GM18868 (cell line): ENCODE measurements around the gene MYH11.

ENCODE experiments used
- ATAC-seq: cut with Tn5 transposase; IDR thresholded peaks from one replicate; pipeline ENCODE4 v1.9.1; 2021; ENCODE audit warnings: mild to moderate bottlenecking, moderate library complexity; ENCODE audit not compliant: unreplicated experiment

The MYH11 gene

DNA sequence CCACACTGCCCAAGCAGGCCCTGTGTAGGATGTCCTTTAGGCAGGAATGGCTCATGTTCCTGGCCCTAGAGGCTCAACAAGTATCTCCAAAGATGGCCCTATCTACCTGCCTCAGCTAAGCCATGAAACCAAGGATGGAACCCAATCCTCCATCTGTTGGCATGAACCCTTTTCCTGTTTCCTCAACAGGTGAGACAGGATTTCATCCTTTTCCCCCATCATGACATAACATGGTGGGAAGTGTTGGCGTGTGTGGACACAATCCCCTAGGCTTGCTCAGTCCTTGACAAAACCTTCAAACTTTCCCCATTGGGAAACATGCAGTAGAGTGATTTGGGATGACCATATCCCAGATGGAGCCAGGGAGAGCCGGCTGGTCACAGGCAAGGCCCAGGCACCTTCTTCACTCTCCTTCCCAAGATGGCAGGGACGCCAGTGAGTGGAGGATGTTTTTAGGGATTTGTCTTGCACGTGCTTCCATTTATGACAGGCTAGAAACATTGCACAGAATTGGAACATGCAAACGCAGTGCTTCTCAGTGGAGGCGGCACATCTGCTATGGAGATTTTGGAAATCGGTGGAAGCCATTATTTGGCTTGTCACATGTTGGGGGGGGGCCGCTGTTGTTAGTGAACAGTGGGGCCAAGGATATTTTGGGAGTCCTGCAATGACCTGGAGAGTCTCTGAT is 77.0 kb downstream of the MYH11 start:
- no peak for ATAC-seq

DNA sequence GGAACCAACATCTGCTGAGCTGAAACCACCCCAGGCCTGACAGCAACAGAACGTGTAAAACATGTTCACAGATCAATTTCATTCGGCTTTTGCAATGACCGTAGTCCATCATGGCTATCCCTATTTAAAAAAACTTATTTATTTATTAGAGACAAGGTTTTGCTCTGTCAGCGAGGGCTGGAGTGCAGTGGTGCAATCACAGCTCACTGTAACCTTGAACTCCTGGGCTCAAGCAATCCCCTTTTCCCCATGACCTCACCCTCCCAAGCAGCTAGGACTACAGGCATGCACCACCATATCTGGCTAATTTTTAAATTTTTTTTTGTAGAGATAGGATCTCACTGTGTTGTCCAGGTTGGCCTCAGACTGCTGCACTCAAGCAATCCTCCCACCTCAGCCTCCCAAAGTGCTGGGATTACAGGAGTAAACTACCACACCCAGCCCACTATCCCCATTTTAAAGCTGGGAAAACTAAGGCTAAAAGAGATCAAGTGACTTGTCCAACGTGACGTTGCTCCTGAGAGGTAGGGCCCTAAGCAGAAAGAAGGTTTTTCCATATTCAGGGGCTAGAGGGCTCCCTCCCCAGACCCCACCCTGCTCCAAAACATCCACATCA is 77.7 kb downstream of the MYH11 start:
- no peak for ATAC-seq

DNA sequence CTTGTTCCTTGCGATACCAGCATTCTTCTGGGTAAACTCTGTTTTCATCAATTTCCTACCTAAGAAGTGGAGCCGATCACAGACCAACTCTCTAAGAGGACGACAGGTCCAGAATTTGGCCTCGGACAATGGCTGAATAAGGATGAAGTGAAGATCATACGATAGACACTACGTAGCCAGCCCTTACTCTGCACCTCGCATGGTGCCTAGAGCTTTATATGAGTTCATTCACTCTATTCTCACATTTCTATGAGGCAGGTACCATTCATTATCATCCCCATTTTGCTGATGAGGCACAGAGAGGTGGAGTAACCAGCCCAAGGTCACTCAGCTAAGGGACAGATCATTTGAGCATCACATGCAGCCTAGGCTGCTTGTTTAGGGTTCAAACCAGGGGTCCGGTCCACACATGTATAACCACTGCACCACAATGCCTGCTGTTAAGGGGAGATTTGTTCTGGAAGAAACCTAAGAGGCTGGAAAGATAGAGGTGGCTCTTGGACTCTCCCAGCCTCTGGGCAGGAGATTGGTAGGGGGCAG is 78.6 kb downstream of the MYH11 start:
- no peak for ATAC-seq

DNA sequence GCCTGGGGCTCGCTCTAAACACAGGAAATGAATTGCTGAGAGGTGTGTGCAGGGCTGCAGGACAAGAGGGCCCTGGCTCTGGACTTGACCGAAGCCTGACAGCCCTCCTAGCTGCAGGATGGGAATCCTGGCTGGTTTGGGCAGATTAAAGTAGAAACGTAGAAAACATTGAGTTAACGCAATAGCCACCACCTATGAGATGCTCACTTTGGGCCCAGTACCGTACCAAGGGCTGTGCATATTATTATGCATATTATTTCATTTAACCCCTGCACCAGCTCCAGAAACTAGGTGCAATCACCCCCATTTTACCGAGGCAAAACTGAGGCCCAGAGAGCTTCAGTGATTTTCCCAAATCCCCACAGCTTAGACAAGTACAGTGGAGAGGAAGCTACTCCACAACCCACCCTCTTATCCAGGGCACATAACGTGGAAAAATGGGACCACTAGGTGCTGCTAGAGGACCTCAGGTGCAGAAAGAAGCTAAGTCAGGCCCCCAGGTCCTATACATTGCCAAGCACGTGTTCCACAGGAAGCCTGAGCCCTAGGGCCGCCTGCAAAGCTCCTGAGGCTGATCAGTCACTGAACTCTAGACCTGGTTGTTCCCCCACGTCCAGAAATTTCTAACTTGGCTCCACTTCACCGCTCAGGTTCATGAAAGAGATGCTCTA is 79.2 kb downstream of the MYH11 start:
- no peak for ATAC-seq

DNA sequence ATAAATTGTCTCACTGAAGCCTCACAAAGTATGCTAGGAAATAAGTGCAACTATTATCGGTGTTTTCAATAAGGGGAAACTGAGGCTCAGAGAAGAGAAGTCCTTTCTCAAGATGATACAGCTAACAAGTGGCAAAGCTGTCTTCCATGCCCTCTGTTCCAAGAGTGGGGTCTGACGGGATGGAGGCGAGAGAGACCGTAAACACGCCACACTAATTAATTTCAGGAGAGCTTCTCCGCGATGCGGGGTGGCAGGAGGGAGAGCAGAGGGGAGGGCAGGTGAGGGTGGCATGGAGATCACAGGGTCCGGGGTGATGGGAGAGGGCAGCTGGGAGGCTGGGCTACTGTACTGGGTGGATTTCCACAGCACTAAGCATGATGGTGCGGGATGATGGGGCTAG is 80.3 kb downstream of the MYH11 start:
- ATAC-seq: no peak

DNA sequence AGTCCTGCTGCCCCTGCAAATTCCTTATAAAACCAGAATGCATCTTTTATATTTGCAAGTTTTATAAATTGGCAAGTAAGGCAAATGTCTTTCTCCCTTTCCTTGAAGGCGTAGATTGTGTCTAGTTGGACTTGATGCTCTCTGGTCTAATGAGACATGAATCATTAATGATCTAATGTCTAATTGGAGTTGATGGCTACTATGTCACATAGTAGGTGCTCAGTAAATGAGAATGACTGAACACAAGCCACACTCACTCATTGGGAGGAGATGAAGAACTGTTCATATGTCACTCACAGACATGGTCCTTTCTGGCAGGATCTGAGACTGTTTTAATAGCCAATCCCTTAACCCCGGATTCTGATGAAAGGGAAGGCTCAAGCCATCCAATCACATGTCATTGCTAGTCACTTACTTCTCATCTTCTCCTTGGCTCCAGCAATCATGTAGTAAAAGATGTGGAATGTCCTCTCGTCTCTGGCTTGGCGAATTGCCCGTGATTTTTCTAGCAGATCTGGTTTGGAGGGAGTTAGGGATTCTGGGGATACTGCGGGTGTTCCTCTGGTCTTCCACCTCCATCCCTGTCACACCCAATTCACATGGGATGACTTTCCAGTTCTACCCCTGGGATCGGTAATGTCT is 81.0 kb downstream of the MYH11 start:
- no peak for ATAC-seq

DNA sequence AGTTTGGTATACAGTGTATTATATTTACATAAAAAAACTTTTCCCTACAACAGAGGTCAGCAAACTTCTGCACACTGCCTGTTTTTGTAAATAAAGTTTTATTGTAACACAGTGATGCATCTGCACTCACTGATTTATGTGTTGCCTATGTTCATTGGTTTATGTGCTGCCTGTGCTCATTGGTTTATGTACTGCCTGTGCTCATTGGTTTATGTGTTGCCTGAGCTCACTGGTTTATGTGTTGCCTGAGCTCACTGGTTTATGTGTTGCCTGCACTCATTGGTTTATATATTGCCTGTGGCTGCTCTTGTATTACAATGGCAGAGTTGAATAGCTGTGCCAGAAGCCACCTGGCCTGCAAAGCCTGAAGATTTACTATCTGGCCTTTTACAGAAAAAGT is 81.6 kb downstream of the MYH11 start:
- no peak for ATAC-seq

DNA sequence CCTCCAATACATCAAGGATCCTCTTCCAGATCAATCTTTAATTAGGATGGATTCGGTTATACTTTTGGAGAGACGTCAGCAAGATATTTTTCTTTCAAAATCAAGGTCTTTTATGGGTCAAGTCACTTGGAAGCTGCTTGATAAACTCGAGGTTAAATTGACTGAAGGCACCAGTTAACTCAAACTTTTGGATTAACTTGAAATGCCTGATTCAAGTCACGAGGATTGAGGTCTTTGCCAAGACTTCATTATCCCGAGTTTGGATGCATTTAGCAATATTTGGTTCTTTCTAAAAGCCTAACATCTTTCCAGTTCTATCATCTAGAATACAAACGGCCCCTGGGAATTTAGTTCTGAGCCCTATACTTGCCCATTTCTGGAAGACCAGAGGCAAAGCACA is 82.9 kb downstream of the MYH11 start:
- no peak for ATAC-seq

DNA sequence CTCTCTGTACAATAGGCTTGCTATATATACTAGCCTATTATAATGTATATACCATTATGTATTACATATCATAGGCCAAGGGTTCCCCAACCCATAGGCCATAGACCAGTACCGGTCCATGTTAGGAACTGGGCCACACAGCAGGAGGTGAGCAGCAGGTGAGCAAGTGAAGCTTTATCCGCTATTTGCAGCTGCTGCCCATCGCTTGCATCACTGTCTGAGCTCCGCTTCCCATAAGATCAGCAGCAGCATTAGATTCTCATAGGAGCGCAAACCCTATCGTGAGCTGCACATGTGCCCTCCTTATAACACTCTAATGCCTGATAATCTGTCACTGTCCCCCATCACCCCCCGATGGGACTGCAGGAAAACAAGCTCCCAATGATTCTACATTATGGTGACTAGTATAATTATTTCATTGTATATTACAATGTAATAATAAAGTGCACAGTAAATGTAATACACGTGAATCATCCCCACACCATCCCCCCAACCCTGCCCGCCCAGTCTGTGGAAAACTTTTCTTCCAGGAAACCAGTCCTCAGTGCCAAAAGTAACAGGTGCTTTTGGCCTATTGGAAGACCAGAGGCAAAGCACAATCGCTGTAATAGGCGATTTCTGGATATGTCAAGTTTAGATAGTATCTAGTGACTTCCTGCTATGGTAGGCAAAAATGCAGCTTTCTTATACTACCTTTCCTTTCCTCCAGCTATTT is 84.1 kb downstream of the MYH11 start:
- no peak for ATAC-seq

DNA sequence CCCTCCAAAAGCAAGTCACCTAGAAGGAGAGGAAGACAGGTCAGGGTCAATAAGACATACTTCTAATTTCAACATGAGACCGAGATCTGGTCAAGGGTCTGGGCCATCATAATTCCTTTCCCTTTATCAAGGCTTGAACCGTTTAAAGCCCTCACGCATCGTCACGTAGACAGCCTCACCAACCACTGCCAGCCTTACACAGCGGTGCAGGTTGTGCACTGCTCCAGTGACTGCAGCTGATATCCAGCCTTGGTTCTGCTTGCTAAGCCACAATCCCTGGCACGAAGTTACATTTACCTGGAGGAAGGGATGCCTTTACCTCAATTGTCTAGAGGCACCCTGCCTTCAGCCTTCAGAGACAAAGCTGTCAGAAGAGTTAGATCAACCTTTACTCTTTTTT is 85.1 kb downstream of the MYH11 start:
- no peak for ATAC-seq

DNA sequence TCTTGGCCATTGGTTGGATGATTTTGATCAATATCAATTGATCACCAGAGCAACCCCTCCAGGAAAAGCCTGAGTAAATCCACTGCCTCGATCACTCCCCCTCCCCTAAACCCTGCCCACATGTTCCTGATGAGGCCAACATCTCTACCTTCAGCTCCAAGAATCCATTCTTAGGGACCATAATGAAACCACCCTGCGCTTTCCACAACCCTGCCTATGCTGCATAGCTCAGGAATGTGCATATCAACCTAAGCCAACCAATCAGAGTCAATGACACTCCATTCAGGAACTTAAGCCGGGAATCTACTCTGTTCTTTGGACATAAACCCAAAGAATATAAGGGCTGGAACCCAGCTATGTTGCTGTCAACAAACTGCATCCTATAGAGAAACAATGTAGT is 86.3 kb downstream of the MYH11 start:
- ATAC-seq: no peak

DNA sequence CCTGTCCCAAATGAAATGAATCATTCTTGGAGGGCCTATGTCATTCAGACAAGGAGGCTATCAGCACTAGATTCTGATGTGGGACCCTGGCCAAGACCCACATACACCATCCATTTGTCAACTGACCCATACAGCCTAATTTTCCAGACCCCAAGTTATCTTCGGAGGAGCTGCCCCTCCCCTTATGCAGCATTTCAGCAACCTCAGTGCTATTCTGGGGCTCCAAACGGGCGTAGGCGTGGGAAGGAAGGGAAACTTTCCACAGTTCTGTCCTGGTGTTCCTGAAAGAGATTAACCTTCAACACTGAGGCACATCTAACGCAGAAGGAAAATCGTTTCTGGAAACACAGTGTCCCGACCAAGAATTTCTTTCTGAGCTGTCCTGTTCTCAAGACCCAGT is 86.7 kb downstream of the MYH11 start:
- ATAC-seq: no peak

DNA sequence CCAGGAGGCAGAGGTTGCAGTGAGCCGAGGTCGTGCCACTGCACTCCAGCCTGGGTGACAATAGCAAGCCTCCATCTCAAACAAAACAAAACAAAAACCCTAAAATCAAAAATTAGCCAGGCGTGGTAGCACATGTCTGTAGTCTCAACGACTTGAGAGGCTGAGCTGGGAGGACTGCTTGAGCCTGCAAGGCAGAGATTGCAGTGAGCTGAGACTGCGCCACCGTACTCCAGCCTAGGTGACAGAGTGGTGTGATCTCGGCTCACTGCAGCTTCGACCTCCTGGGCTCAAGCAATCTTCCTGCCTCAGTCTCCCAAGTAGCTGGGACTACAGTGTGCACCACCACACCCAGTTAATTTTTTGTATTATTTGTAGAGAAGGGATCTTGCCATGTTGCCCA is 87.6 kb downstream of the MYH11 start:
- no peak for ATAC-seq

DNA sequence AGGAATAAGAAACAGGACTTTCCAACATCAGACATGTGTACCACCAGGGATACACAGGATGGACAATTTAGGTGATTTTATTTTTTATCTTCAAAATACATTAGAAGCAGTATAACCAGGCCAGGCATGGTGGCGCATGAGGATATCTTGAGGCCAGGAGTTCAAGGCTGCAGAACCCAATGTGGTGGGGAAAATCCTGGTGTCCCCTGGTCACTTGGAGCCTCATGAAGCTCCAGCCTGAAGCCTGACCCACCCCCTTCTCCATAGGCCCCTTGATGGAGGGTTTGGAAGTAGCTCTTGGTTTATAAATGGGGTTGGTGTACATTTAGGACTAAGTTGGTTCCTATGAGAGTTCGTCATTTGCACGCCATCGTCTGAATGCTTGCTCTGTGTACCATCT is 88.6 kb downstream of the MYH11 start:
- ATAC-seq: no peak

DNA sequence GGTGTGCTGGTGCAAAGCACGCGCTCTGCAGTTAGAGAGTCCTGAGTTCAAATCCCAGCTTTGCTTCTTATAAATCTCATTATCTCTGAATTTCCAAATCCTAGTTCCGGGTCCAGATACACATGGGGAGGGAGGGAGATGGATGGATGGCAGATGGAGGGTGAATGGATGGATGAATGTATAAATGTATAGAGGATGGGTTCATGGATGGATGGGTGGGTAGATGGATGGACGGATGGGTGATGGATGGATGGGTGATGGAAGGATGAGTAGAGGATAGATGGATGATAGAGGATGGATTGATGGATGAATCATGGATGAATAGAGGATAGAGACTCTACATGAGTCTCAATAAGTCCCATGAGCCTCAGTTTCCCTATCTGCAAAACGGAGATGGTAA is 89.9 kb downstream of the MYH11 start:
- ATAC-seq: no peak

DNA sequence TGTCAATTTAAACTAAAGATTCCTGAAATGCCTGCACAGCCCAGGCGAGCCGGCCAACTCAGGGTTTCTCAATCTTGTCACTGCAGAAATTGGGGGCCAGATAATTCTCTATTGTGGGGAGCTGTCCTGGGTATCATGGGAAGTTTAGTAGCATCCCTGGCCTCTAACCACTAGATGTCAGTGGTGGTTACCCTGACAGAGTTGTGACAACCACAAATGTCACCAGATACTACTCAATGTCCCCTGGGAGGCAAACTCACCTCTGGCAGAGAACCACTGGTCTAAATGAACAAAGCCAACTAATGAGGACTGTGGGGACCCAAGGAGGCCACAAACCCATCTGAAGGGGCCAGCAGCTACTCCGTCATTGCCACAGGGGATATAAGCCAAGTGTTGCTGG is 90.9 kb downstream of the MYH11 start:
- peak; percentile 82 for ATAC-seq

DNA sequence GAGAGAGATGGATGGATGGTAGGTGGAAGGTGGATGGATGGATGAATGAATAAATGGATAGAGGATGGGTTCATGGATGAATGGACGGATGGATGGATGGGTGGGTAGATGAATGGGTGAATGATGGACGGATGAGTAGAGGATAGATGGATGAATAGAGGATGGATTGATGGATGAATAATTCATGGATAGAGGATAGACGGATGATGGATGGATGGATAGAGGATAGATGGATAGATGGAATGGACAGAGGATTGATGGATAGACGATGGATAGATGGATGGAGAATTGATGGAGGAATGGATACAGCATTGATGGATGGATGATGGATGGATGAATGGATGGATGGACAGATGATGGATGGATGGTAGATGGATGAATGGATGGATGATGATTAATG is 91.7 kb downstream of the MYH11 start:
- no peak for ATAC-seq

DNA sequence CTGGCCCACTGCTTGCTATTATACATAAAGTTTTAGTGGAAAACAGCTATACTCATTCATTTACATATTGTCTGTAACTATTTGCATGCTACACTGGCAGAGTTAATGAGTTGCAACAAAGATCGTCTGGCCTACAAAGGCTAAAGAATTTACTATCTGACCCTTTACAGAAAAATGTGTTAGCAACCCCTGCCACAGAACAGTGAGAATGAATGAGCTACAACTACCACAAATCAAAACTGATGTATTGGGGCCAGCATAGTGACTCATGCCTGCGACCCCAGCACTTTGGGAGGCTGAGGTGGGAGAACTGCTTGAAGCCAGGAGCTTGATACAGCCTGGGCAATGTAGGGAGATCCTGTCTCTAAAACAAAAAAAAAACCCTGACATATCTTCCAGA is 92.7 kb downstream of the MYH11 start:
- no peak for ATAC-seq

DNA sequence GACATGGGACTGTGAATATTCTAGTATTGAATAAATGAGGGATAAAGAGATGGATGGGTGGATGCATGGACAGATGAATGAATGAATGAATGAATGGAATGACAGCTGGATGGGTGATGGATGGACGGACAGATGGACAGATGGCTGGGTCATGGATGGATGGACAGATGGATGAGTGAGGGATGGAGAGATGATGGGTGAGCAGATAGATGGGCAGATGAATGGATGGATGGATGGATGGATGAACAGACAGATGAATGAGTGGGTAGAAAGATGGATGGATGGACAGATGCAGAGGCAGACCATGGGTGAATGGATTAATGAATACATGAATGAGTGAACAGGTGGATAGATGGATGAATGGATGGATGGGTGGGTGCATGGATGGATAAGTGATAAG is 96.7 kb downstream of the MYH11 start:
- no peak for ATAC-seq

DNA sequence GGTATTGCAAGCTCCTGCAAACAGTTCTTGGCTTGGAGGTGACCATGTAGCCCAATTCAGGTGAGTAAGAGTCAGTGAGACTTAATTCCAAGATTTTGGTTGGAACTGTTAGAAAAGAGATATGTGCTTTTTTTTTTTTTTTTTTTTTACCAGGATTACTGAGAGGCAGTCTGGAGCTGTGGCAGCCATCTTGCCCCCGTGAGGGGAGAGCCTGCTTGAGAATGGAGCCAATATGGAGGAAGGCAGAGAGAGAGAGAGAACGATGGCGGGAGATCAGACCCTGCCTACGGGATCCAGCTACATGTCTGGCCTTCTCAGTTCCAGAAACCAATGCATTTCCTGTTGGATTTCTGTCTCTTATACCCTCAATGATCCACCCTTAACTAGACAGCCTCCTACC is 97.8 kb downstream of the MYH11 start:
- no peak for ATAC-seq

DNA sequence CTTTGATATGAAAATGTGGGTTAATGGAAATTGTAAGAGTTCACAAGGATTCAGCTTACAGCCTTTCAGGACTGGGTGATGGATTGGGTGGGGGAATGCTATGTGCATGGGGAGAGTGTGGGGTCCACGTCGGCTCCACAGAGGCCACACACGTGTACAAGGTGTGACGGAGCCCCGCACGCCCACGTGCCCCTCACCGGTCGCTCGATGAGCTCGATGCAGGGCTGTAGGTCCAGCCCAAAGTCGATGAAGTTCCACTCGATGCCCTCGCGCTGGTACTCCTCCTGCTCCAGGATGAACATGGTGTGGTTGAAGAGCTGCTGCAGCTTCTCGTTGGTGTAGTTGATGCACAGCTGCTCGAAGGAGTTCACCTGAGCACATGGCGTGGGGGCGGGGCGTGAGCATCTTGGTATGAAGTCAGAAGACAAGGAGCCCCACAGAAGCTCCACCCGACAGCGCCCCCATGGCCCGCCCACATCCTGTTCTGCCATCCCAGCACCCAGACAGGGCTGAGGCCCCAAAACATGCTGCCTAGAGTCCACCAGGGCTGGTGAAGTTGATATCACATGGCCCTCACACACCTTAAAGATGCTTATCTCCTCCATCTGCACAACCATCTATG is 99.1 kb downstream of the MYH11 start:
- no peak for ATAC-seq
